Measurements from ENCODE around the gene LTO1. TPM values are rescaled to one million over a fixed set of nuclear protein-coding genes. Genes with fewer than 3 reads are reported as not detected.

Gene LTO1
- total and polyA plus RNA-seq, 8 donors: 18.0 to 45.3 (median 28.7) TPM

- Histone ChIP-seq H3K9me3 (no peaks in the 10 kb centered on the region), H3K27me3 (peaks cover 4 to 32% of the 10 kb centered on the region in 2 donors), H3K4me1 (peaks cover 0 to 7% of the 10 kb centered on the region in 2 donors), H3K4me3 (no peak overlapping the region), H3K27ac (no peak overlapping the region), H3K36me3 (no peaks in the 10 kb centered on the region)
- intact Hi-C loops (cut with DNase I): no loop called here
- no peak for TF ChIP-seq CTCF (IDR thresholded peaks at IDR 0.05)
- DNase-seq: no peak
- ATAC-seq: no peak
These were observed 7.7 kb upstream of the LTO1 start for GRCh38 chr11:69682681-69683326.

- no peak for ATAC-seq
- intact Hi-C loops (cut with DNase I): no loop called here
These were observed 7.1 kb upstream of the LTO1 start for GRCh38 chr11:69682221-69682620.

GRCh38 chr11:69680688-69681087 is 5.5 kb upstream of the LTO1 start:
- Histone ChIP-seq H3K4me1 (peaks cover 0 to 4% of the 10 kb centered on the region in 2 donors), H3K27ac (no peak overlapping the region), H3K9me3 (no peaks in the 10 kb centered on the region), H3K4me3 (no peak overlapping the region), H3K27me3 (peaks cover 4 to 16% of the 10 kb centered on the region in 2 donors), H3K36me3 (no peaks in the 10 kb centered on the region)
- TF ChIP-seq CTCF (IDR thresholded peaks at IDR 0.05): no peak
- DNase-seq: no peak
- intact Hi-C loops (cut with DNase I): no loop called here
- ATAC-seq: no peak

More at GRCh38 chr11:69682221-69682620, 7.1 kb upstream of the LTO1 start:
- Histone ChIP-seq H3K9me3 (no peaks in the 10 kb centered on the region), H3K4me3 (no peak overlapping the region), H3K27me3 (peaks cover 4 to 27% of the 10 kb centered on the region in 2 donors), H3K36me3 (no peaks in the 10 kb centered on the region), H3K4me1 (peaks cover 0 to 7% of the 10 kb centered on the region in 2 donors), H3K27ac (no peak overlapping the region)
- TF ChIP-seq CTCF (IDR thresholded peaks at IDR 0.05): no peak
- no peak for DNase-seq

GRCh38 chr11:69677749-69678148 is 2.6 kb upstream of the LTO1 start:
- DNase-seq (no peak), ATAC-seq (no peak)
- peaks cover 0 to 5% of the 10 kb centered on the region in 2 donors for H3K27me3 ChIP-seq
- H3K27ac ChIP-seq: no peak overlapping the region
- no peak overlapping the region for H3K4me3 ChIP-seq
- no peak for TF ChIP-seq CTCF (IDR thresholded peaks at IDR 0.05)
- H3K4me1 ChIP-seq: peaks cover 10 to 26% of the 10 kb centered on the region in 2 donors
- no peaks in the 10 kb centered on the region for H3K9me3 ChIP-seq
- H3K36me3 ChIP-seq: peaks cover 0 to 6% of the 10 kb centered on the region in 2 donors
- intact Hi-C loops (cut with DNase I): no loop called here

- Histone ChIP-seq H3K9me3 (no peaks in the 10 kb centered on the region), H3K4me1 (peaks cover 10 to 31% of the 10 kb centered on the region in 2 donors), H3K36me3 (peaks cover 0 to 37% of the 10 kb centered on the region in 2 donors), H3K4me3 (peak overlapping the region; percentile 88 to 98), H3K27me3 (peaks cover 0 to 5% of the 10 kb centered on the region in 2 donors), H3K27ac (peak overlapping the region; percentile 76 to 80)
- TF ChIP-seq CTCF (IDR thresholded peaks at IDR 0.05): no peak
- ATAC-seq (peak; percentile 9), DNase-seq (peak in 1 of 4 donors; percentile 47)
- intact Hi-C loops (cut with DNase I): no loop called here
These were observed 777 bp downstream of the LTO1 start for GRCh38 chr11:69674267-69674885.

All from left lung (tissue), 10 donors.